Smooth muscle cell (in vitro differentiated cells): ENCODE results near the gene RNF166. TPM values are rescaled to one million over a fixed set of nuclear protein-coding genes. Genes with fewer than 3 reads are reported as not detected.
A peak's percentile ranks its signal among the peaks of the same experiment; 100 is the strongest.

Source experiments
- DNase-seq: peaks from one replicate; lab custom pipeline; 2025; ENCODE audit not compliant: unreplicated experiment; lab: John Stamatoyannopoulos, UW
- H2AFZ ChIP-seq: fragments of 200-600 bp; sonication (generic); 2 replicates; pipeline ENCODE4 v1.6.0; 2016; ENCODE audit warnings: antibody characterized with exemption, low read depth, mild to moderate bottlenecking
- H3F3A ChIP-seq: fragments of 200-600 bp; sonication (generic); 2 replicates; pipeline ENCODE4 v1.6.0; 2017; ENCODE audit warnings: antibody characterized with exemption, low read depth
- H3K27ac ChIP-seq: fragments of 200-600 bp; sonication (generic); 2 replicates; pipeline ENCODE4 v1.5.1; 2016; ENCODE audit warnings: low read depth, mild to moderate bottlenecking
- H3K27me3 ChIP-seq: fragments of 200-600 bp; sonication (generic); 2 replicates; pipeline ENCODE4 v1.6.1; 2016; ENCODE audit warnings: low read depth, mild to moderate bottlenecking
- H3K36me3 ChIP-seq: fragments of 200-600 bp; sonication (generic); 2 replicates; pipeline ENCODE4 v1.5.1; 2016; ENCODE audit warnings: low read depth
- H3K4me1 ChIP-seq: fragments of 200-600 bp; sonication (generic); 2 replicates; pipeline ENCODE4 v1.5.1; 2016; ENCODE audit warnings: low read depth
- H3K4me2 ChIP-seq: fragments of 200-600 bp; sonication (generic); 2 replicates; pipeline ENCODE4 v1.6.0; 2016; ENCODE audit warnings: mild to moderate bottlenecking
- H3K4me3 ChIP-seq: fragments of 200-600 bp; sonication (generic); 2 replicates; pipeline ENCODE4 v1.5.1; 2016; ENCODE audit warnings: mild to moderate bottlenecking
- H3K79me2 ChIP-seq: fragments of 200-600 bp; sonication (generic); 2 replicates; pipeline ENCODE4 v1.6.0; 2016; ENCODE audit warnings: low read depth, mild to moderate bottlenecking
- H3K9ac ChIP-seq: fragments of 200-600 bp; sonication (generic); 2 replicates; pipeline ENCODE4 v1.6.0; 2016; ENCODE audit warnings: low read depth
- H3K9me3 ChIP-seq: fragments of 200-600 bp; sonication (generic); replicated peaks from 2 replicates; pipeline ENCODE4 v1.5.1; 2016; ENCODE audit warnings: low read depth
- H4K20me1 ChIP-seq: fragments of 200-600 bp; sonication (generic); 2 replicates; pipeline ENCODE4 v1.6.0; 2016; ENCODE audit warnings: low read depth
- WGBS: methylation state at CpG from one replicate; pipeline ENCODE4 v1.1.7; 2016; ENCODE audit warnings: low lambda C conversion rate; 5-methylcytosine and 5-hydroxymethylcytosine counted together
- polyA plus RNA-seq: library from polyadenylated mRNA; unstranded; fragments of >200 nt; fragmentation: Nextera tagmentation; extraction: Ambion mirVana; gene quantifications from 2 replicates; pipeline ENCODE4 v1.2.1, GENCODE V29; 2016
- total RNA-seq: library from RNA; depleted of rRNA; stranded (reverse); fragments of >200 nt; gene quantifications from 2 replicates; pipeline ENCODE4 v1.2.3, GENCODE V29; 2014
- TF ChIP-seq, protein P1 (sequence below): fragments of 200-600 bp; sonication (generic); IDR thresholded peaks from 2 replicates; pipeline ENCODE4 v1.5.1; 2017; ENCODE audit warnings: borderline replicate concordance, mild to moderate bottlenecking, antibody characterized with exemption; ENCODE audit not compliant: insufficient read depth, poor library complexity, severe bottlenecking

RNF166 gene
- total and polyA plus RNA-seq, 2 experiments from 2014 or later = 10.1 to 17.3 TPM

- 85% methylated on average over 20 of the region's 22 CpGs for WGBS
- peaks cover 46% of the 10 kb centered on the region for H4K20me1 ChIP-seq
Measured at GRCh38 chr16:88739139-88739976, 33.1 kb upstream of the RNF166 start.

GRCh38 chr16:88738151-88739084 lies 32.2 kb upstream of the RNF166 start:
- DNase-seq = no peak
- 95% methylated on average over 36 of the region's 41 CpGs for WGBS
- TF ChIP-seq, protein P1, sequence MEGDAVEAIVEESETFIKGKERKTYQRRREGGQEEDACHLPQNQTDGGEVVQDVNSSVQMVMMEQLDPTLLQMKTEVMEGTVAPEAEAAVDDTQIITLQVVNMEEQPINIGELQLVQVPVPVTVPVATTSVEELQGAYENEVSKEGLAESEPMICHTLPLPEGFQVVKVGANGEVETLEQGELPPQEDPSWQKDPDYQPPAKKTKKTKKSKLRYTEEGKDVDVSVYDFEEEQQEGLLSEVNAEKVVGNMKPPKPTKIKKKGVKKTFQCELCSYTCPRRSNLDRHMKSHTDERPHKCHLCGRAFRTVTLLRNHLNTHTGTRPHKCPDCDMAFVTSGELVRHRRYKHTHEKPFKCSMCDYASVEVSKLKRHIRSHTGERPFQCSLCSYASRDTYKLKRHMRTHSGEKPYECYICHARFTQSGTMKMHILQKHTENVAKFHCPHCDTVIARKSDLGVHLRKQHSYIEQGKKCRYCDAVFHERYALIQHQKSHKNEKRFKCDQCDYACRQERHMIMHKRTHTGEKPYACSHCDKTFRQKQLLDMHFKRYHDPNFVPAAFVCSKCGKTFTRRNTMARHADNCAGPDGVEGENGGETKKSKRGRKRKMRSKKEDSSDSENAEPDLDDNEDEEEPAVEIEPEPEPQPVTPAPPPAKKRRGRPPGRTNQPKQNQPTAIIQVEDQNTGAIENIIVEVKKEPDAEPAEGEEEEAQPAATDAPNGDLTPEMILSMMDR = no peak
- Histone ChIP-seq H4K20me1 (peaks cover 37% of the 10 kb centered on the region), H3K9me3 (no peaks in the 10 kb centered on the region), H3K4me1 (no peaks in the 10 kb centered on the region), H2AFZ (no peak overlapping the region), H3K4me2 (no peak overlapping the region), H3K27me3 (no peaks in the 10 kb centered on the region), H3F3A (no peaks in the 10 kb centered on the region), H3K4me3 (no peak overlapping the region), H3K79me2 (no peaks in the 10 kb centered on the region), H3K36me3 (no peaks in the 10 kb centered on the region), H3K9ac (no peak overlapping the region), H3K27ac (no peak overlapping the region)

More at GRCh38 chr16:88739139-88739976, 33.1 kb upstream of the RNF166 start:
- Histone ChIP-seq H3K9me3 (no peaks in the 10 kb centered on the region), H2AFZ (no peak overlapping the region), H3K9ac (no peak overlapping the region), H3K79me2 (no peaks in the 10 kb centered on the region), H3K4me1 (no peaks in the 10 kb centered on the region), H3K27me3 (no peaks in the 10 kb centered on the region), H3K36me3 (no peaks in the 10 kb centered on the region), H3F3A (no peaks in the 10 kb centered on the region), H3K27ac (no peak overlapping the region), H3K4me2 (no peak overlapping the region), H3K4me3 (no peak overlapping the region)
- DNase-seq = no peak
- TF ChIP-seq, protein P1 = no peak

DNA sequence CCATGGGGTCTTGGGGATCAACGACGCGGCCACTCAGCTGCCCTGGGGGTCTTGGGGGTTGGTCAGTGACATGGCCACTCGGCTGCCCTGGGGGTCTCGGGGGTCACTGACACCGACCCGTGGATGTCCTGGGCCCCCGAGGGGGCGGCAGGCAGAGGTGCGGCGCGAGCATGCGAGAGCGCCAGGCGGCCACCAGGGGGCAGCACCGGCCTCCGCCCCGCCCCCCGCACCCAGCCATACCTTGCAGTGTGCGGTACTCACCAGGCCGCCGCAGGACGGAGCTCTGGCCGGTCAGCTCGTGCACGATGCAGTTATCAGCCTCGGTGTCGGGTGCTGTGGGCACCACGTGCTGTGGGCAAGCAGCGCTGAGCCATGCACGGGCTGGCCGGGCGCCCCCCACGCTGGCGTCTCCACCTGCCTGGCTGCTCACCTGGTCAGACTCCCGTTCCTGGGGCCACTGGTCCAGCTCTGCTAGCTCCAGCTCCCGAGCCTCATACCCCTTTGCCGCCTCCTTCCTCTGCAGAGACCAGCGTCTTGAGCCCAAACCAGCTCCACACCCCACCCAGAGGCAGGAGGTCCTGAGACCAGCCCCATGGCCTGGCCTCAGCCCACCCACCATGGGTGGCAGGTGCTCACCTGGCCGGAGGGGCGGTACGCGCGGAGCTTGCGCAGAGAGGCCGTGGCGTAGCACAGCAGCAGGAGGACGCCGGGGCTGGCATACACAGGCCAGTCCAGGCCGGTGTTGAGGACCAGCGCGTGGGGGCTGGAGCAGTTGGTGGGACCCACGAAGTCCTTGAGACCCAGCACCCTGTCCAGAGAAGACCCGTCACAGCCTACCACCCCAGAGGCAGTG lies 31.3 kb upstream of the RNF166 start:
- no peak overlapping the region for H3K27ac ChIP-seq
- H2AFZ ChIP-seq = no peak overlapping the region
- 64% methylated on average over 42 of the region's 54 CpGs for WGBS
- no peaks in the 10 kb centered on the region for H3K27me3 ChIP-seq
- TF ChIP-seq, protein P1 = peak; percentile 98
- no peaks in the 10 kb centered on the region for H3F3A ChIP-seq
- H4K20me1 ChIP-seq = peaks cover 28% of the 10 kb centered on the region
- no peaks in the 10 kb centered on the region for H3K36me3 ChIP-seq
- H3K9ac ChIP-seq = no peak overlapping the region
- no peak overlapping the region for H3K4me2 ChIP-seq
- no peaks in the 10 kb centered on the region for H3K9me3 ChIP-seq
- no peaks in the 10 kb centered on the region for H3K4me1 ChIP-seq
- no peaks in the 10 kb centered on the region for H3K79me2 ChIP-seq
- peak; percentile 8 for DNase-seq
- no peak overlapping the region for H3K4me3 ChIP-seq
